Natural killer cell (primary cell): ENCODE results near the gene PTPRO. TPM values are rescaled to one million over a fixed set of nuclear protein-coding genes. Genes with fewer than 3 reads are reported as not detected.
A peak's percentile ranks its signal among the peaks of the same experiment; 100 is the strongest.

Source experiments
- ATAC-seq, 3 donors: fragments of 150-1000 bp in 2 of 3; fragments of 200-7000 bp in 1 of 3; cut with Tn5 transposase; 1 replicate in 1 of 3; 2 replicates in 2 of 3; pipeline ENCODE4 v1.10.0; 2021; ENCODE audit warnings: mild to moderate bottlenecking in 2 of 3, moderate library complexity in 2 of 3
- DNase-seq, 2 donors: peaks; one replicate each; pipeline versions ENCODE4 v3.0.0 to v3.0.0-alpha.2; 2013 to 2021; ENCODE audit warnings: mixed read lengths in 1 of 2
- H3K27ac ChIP-seq: one replicate; pipeline ENCODE4 v1.5.1; 2013; ENCODE audit warnings: mild to moderate bottlenecking, low read length
- H3K27me3 ChIP-seq: one replicate; pipeline ENCODE4 v1.6.1; 2013; ENCODE audit warnings: low read length; ENCODE audit not compliant: control insufficient read depth, insufficient read depth
- H3K36me3 ChIP-seq: one replicate; pipeline ENCODE4 v1.6.1; 2013; ENCODE audit warnings: low read length; ENCODE audit not compliant: control insufficient read depth, insufficient read depth
- H3K4me1 ChIP-seq: one replicate; pipeline ENCODE4 v1.6.1; 2013; ENCODE audit warnings: low read length; ENCODE audit not compliant: control insufficient read depth, insufficient read depth
- H3K4me3 ChIP-seq: one replicate; pipeline ENCODE4 v1.5.1; 2013; ENCODE audit warnings: low read length
- H3K9me3 ChIP-seq: one replicate; pipeline ENCODE4 v1.6.1; 2013; ENCODE audit warnings: low read length; ENCODE audit not compliant: control insufficient read depth, insufficient read depth
- H3K27ac Mint-ChIP-seq, 2 donors: one replicate each; pipeline ENCODE4 v1.8.0; 2022; ENCODE audit warnings: mild to moderate bottlenecking in 2 of 2, mixed read lengths in 2 of 2, moderate library complexity in 1 of 2
- H3K27me3 Mint-ChIP-seq, 2 donors: one replicate each; pipeline ENCODE4 v1.8.0; 2022; ENCODE audit warnings: low read depth in 2 of 2, mixed read lengths in 2 of 2
- H3K36me3 Mint-ChIP-seq: one replicate; pipeline ENCODE4 v1.8.0; 2022; ENCODE audit warnings: mixed read lengths
- H3K4me1 Mint-ChIP-seq, 2 donors: one replicate each; pipeline ENCODE4 v1.8.0; 2022; ENCODE audit warnings: mixed read lengths in 2 of 2
- H3K4me3 Mint-ChIP-seq: one replicate; pipeline ENCODE4 v1.8.0; 2022; ENCODE audit warnings: mild to moderate bottlenecking, moderate library complexity, mixed read lengths
- H3K9me3 Mint-ChIP-seq, 2 donors: one replicate each; pipeline ENCODE4 v1.8.0; 2022; ENCODE audit warnings: mixed read lengths in 2 of 2
- CTCF ChIP-seq: fragments of 200-600 bp; IDR thresholded peaks from one replicate; pipeline ENCODE4 v1.8.0; 2022; ENCODE audit warnings: antibody characterized with exemption
- WGBS: methylation state at CpG from one replicate; pipeline ENCODE4 v1.1.7; 2013; ENCODE audit warnings: missing lambda C conversion rate; ENCODE audit not compliant: insufficient coverage; 5-methylcytosine and 5-hydroxymethylcytosine counted together
- intact Hi-C: fragments of 100-400 bp; cut with micrococcal nuclease; formaldehyde crosslinking; loops from one replicate; pipeline ENCODE4 v1.14.2; 2022
- total RNA-seq, 4 donors: library from RNA; stranded (reverse); fragments of 120-200 nt in 1 of 4; gene quantifications; one replicate each; pipeline versions ENCODE4 v1.2.3 to v1.2.4, GENCODE V29; 2013 to 2022

The PTPRO gene
- total RNA-seq, 3 donors from 2014 or later (not counting 1 experiment from before 2014, with no cell fraction given): 0.29 to 1.2 (median 0.53) TPM

- no peaks in the 10 kb centered on the region for H3K36me3 Mint-ChIP-seq
- H3K27ac ChIP-seq: no peak overlapping the region
- no peak overlapping the region for H3K27ac Mint-ChIP-seq
- H3K4me1 ChIP-seq: peaks cover 4% of the 10 kb centered on the region
- H3K27me3 ChIP-seq: no peaks in the 10 kb centered on the region
- no peak overlapping the region for H3K4me3 Mint-ChIP-seq
- peaks cover 6 to 11% of the 10 kb centered on the region in 2 donors for H3K27me3 Mint-ChIP-seq
- H3K9me3 ChIP-seq: no peaks in the 10 kb centered on the region
- no peak for TF ChIP-seq CTCF
- H3K9me3 Mint-ChIP-seq: no peaks in the 10 kb centered on the region
- DNase-seq (no peak), ATAC-seq (no peak)
- WGBS: 100% methylated on average over 2 of the region's 3 CpGs
- H3K4me3 ChIP-seq: no peak overlapping the region
- H3K4me1 Mint-ChIP-seq: no peaks in the 10 kb centered on the region
- intact Hi-C loops: no loop called here
- no peaks in the 10 kb centered on the region for H3K36me3 ChIP-seq
Measured at GRCh38 chr12:15541996-15542631, 219.8 kb downstream of the PTPRO start.

GRCh38 chr12:15543347-15543746, 221.0 kb downstream of the PTPRO start:
- intact Hi-C loops: no loop called here
- Histone ChIP-seq H3K36me3 (no peaks in the 10 kb centered on the region), H3K27me3 (no peaks in the 10 kb centered on the region), H3K4me1 (peaks cover 4% of the 10 kb centered on the region), H3K9me3 (no peaks in the 10 kb centered on the region), H3K4me3 (no peak overlapping the region), H3K27ac (no peak overlapping the region)
- DNase-seq (no peak), ATAC-seq (no peak)
- Mint-ChIP-seq H3K4me3 (no peak overlapping the region), H3K4me1 (no peaks in the 10 kb centered on the region), H3K27ac (no peak overlapping the region), H3K9me3 (no peaks in the 10 kb centered on the region), H3K27me3 (peaks cover 10 to 24% of the 10 kb centered on the region in 2 donors), H3K36me3 (no peaks in the 10 kb centered on the region)
- WGBS: 88% methylated on average over 2 of the region's 3 CpGs
- no peak for TF ChIP-seq CTCF

- no peaks in the 10 kb centered on the region for H3K9me3 Mint-ChIP-seq
- no peak overlapping the region for H3K4me3 Mint-ChIP-seq
- H3K27ac Mint-ChIP-seq: no peak overlapping the region
- H3K4me1 ChIP-seq: peaks cover 4% of the 10 kb centered on the region
- no peak for TF ChIP-seq CTCF
- DNase-seq: no peak
- H3K27me3 Mint-ChIP-seq: peaks cover 10 to 31% of the 10 kb centered on the region in 2 donors
- no peak overlapping the region for H3K4me3 ChIP-seq
- ATAC-seq: no peak
- intact Hi-C loops: no loop called here
- H3K4me1 Mint-ChIP-seq: no peaks in the 10 kb centered on the region
- no peaks in the 10 kb centered on the region for H3K36me3 Mint-ChIP-seq
- no peak overlapping the region for H3K27ac ChIP-seq
- no peaks in the 10 kb centered on the region for H3K9me3 ChIP-seq
- H3K36me3 ChIP-seq: no peaks in the 10 kb centered on the region
- H3K27me3 ChIP-seq: no peaks in the 10 kb centered on the region
Measured at GRCh38 chr12:15544589-15544988, 222.3 kb downstream of the PTPRO start.

GRCh38 chr12:15545334-15545733, 223.0 kb downstream of the PTPRO start:
- H3K27ac ChIP-seq: peak overlapping the region; percentile 89
- no peaks in the 10 kb centered on the region for H3K27me3 ChIP-seq
- no peak for TF ChIP-seq CTCF
- peaks cover 4% of the 10 kb centered on the region for H3K4me1 ChIP-seq
- intact Hi-C loops: no loop called here
- WGBS: no CpG with 5 or more reads among the region's 1 CpG
- no peaks in the 10 kb centered on the region for H3K9me3 ChIP-seq
- no peak overlapping the region for H3K27ac Mint-ChIP-seq
- DNase-seq (no peak), ATAC-seq (no peak)
- H3K36me3 Mint-ChIP-seq: no peaks in the 10 kb centered on the region
- no peak overlapping the region for H3K4me3 ChIP-seq
- no peaks in the 10 kb centered on the region for H3K36me3 ChIP-seq
- peaks cover 10 to 35% of the 10 kb centered on the region in 2 donors for H3K27me3 Mint-ChIP-seq
- H3K4me1 Mint-ChIP-seq: no peaks in the 10 kb centered on the region
- H3K9me3 Mint-ChIP-seq: no peaks in the 10 kb centered on the region
- no peak overlapping the region for H3K4me3 Mint-ChIP-seq
